GM23338 (cell line): ENCODE results near the gene SCFD2. TPM values are rescaled to one million over a fixed set of nuclear protein-coding genes. Genes with fewer than 3 reads are reported as not detected.

ENCODE experiments used
- ATAC-seq: fragments of 200-7000 bp; cut with Tn5 transposase; 3 replicates; pipeline ENCODE4 v1.9.1; 2020
- DNase-seq: peaks from one replicate; pipeline ENCODE4 v3.0.0-alpha.2; 2015; ENCODE audit warnings: low spot score
- H2AFZ ChIP-seq: fragments of 200-600 bp; sonication (generic); 2 replicates; pipeline ENCODE4 v1.8.0; 2016; ENCODE audit warnings: antibody characterized with exemption, mild to moderate bottlenecking, moderate library complexity
- H3F3A ChIP-seq: fragments of 200-600 bp; sonication (generic); replicated peaks from 2 replicates; pipeline ENCODE4 v1.8.0; 2017; ENCODE audit warnings: antibody characterized with exemption, mixed run types, low read depth
- H3K27ac ChIP-seq: fragments of 200-600 bp; sonication (generic); 2 replicates; pipeline ENCODE4 v1.6.1; 2016; ENCODE audit warnings: low read depth
- H3K27me3 ChIP-seq: fragments of 200-600 bp; sonication (generic); 2 replicates; pipeline ENCODE4 v1.8.0; 2016; ENCODE audit warnings: mild to moderate bottlenecking, mixed run types, moderate library complexity; ENCODE audit not compliant: insufficient read depth
- H3K36me3 ChIP-seq: fragments of 200-600 bp; sonication (generic); 2 replicates; pipeline ENCODE4 v1.8.0; 2016; ENCODE audit warnings: mild to moderate bottlenecking; ENCODE audit not compliant: insufficient read depth
- H3K4me1 ChIP-seq: fragments of 200-600 bp; sonication (generic); 2 replicates; pipeline ENCODE4 v1.8.0; 2016; ENCODE audit warnings: mild to moderate bottlenecking, moderate library complexity; ENCODE audit not compliant: insufficient read depth
- H3K4me2 ChIP-seq: fragments of 200-600 bp; sonication (generic); 2 replicates; pipeline ENCODE4 v1.7.1; 2017; ENCODE audit warnings: mixed run types
- H3K4me3 ChIP-seq: fragments of 200-600 bp; sonication (generic); 2 replicates; pipeline ENCODE4 v1.6.1; 2016; ENCODE audit warnings: mixed run types
- H3K79me2 ChIP-seq: fragments of 200-600 bp; sonication (generic); replicated peaks from 2 replicates; pipeline ENCODE4 v1.8.0; 2017; ENCODE audit warnings: mild to moderate bottlenecking; ENCODE audit not compliant: insufficient read depth
- H3K9me2 ChIP-seq: fragments of 200-600 bp; sonication (generic); 2 replicates; pipeline ENCODE4 v1.8.0; 2017; ENCODE audit not compliant: insufficient read depth
- H4K20me1 ChIP-seq: fragments of 200-600 bp; sonication (generic); replicated peaks from 2 replicates; pipeline ENCODE4 v1.8.0; 2017; ENCODE audit warnings: mild to moderate bottlenecking; ENCODE audit not compliant: insufficient read depth
- H3K27ac Mint-ChIP-seq: 2 replicates; pipeline ENCODE4 v1.8.0; 2020; ENCODE audit warnings: inconsistent platforms, mild to moderate bottlenecking, moderate library complexity, mixed read lengths
- H3K27me3 Mint-ChIP-seq: 3 replicates; pipeline ENCODE4 v1.8.0; 2022; ENCODE audit warnings: low read depth, mild to moderate bottlenecking, moderate library complexity, mixed read lengths, inconsistent platforms; ENCODE audit not compliant: insufficient read depth, poor library complexity
- H3K36me3 Mint-ChIP-seq: 3 replicates; pipeline ENCODE4 v1.8.0; 2021; ENCODE audit warnings: low read depth, mild to moderate bottlenecking, inconsistent platforms, moderate library complexity, mixed read lengths
- H3K4me1 Mint-ChIP-seq: 3 replicates; pipeline ENCODE4 v1.8.0; 2020; ENCODE audit warnings: mild to moderate bottlenecking, inconsistent platforms, mixed read lengths
- H3K4me3 Mint-ChIP-seq: 3 replicates; pipeline ENCODE4 v1.8.0; 2021; ENCODE audit warnings: moderate library complexity, mild to moderate bottlenecking, inconsistent platforms, mixed read lengths
- H3K9me3 Mint-ChIP-seq: 3 replicates; pipeline ENCODE4 v1.8.0; 2020; ENCODE audit warnings: moderate library complexity, mild to moderate bottlenecking, inconsistent platforms, mixed read lengths
- CTCF ChIP-seq, 2 experiments: fragments of 200-600 bp in 1 of 2; sonication (generic) in 1 of 2; conservative IDR thresholded peaks; 2 replicates each; pipeline versions ENCODE4 v1.5.1 to v1.6.1; 2016 to 2017; ENCODE audit warnings: antibody characterized with exemption in 2 of 2, low read depth in 2 of 2, mild to moderate bottlenecking in 2 of 2, moderate library complexity in 1 of 2
- ETS1 ChIP-seq: IDR thresholded peaks from 2 replicates; pipeline ENCODE4 v1.6.1; 2016; ENCODE audit warnings: antibody characterized with exemption
- EZH2 ChIP-seq: fragments of 200-600 bp; sonication (generic); IDR thresholded peaks from one replicate; pipeline ENCODE4 v1.8.0; 2017; ENCODE audit warnings: antibody characterized with exemption, mild to moderate bottlenecking, low read depth; ENCODE audit not compliant: unreplicated experiment
- EZH2phosphoT487 ChIP-seq: fragments of 200-600 bp; sonication (generic); IDR thresholded peaks from one replicate; pipeline ENCODE4 v1.8.1; 2018; ENCODE audit warnings: antibody characterized with exemption; ENCODE audit not compliant: unreplicated experiment
- JUNB ChIP-seq: IDR thresholded peaks from one replicate; pipeline ENCODE4 v1.6.1; 2016; ENCODE audit warnings: antibody characterized with exemption; ENCODE audit not compliant: unreplicated experiment
- POLR2AphosphoS5 ChIP-seq: IDR thresholded peaks from 2 replicates; pipeline ENCODE4 v1.6.1; 2016; ENCODE audit warnings: antibody characterized with exemption, low read depth
- REST ChIP-seq: IDR thresholded peaks from one replicate; pipeline ENCODE4 v1.6.1; 2018; ENCODE audit warnings: antibody characterized with exemption; ENCODE audit not compliant: unreplicated experiment
- STAT1 ChIP-seq: IDR thresholded peaks from one replicate; pipeline ENCODE4 v1.6.1; 2016; ENCODE audit warnings: antibody characterized with exemption; ENCODE audit not compliant: unreplicated experiment
- ZNF114 ChIP-seq: fragments of 250-450 bp; sonication (Bioruptor Pico); IDR thresholded peaks from 2 replicates; pipeline ENCODE4 v1.5.0; 2020; ENCODE audit warnings: mild to moderate bottlenecking, moderate library complexity
- ZNF331 ChIP-seq: fragments of 250-450 bp; sonication (Bioruptor Pico); IDR thresholded peaks from 2 replicates; pipeline ENCODE4 v1.5.0; 2020; ENCODE audit warnings: low read depth, mild to moderate bottlenecking, moderate library complexity
- ZNF462 ChIP-seq: fragments of 250-450 bp; sonication (Bioruptor Pico); IDR thresholded peaks from 2 replicates; pipeline ENCODE4 v1.5.0; 2020; ENCODE audit warnings: mild to moderate bottlenecking, moderate library complexity
- polyA plus RNA-seq: library from polyadenylated mRNA; unstranded; fragments of >200 nt; fragmentation: Nextera tagmentation; extraction: Ambion mirVana; gene quantifications from 2 replicates; pipeline ENCODE4 v1.2.1, GENCODE V29; 2016
- total RNA-seq: library from RNA; depleted of rRNA; stranded (reverse); fragments of >200 nt; shearing (Covaris generic); gene quantifications from 2 replicates; pipeline ENCODE4 v1.2.3, GENCODE V29; 2014

The SCFD2 gene
- total and polyA plus RNA-seq, 2 experiments from 2014 or later, result 5.7 to 17.5 TPM

- TF ChIP-seq CTCF (conservative IDR thresholded peaks at IDR 0.05; ENCODE audit: low read depth in 2 of 2), result no peak
- no peak for TF ChIP-seq POLR2AphosphoS5
- no peak for TF ChIP-seq ETS1
- TF ChIP-seq JUNB, result no peak
- no peak for TF ChIP-seq STAT1
Measured at GRCh38 chr4:52914051-52914605, 451.7 kb downstream of the SCFD2 start (continued).

- Histone ChIP-seq H3K4me1 (peaks cover 8% of the 10 kb centered on the region), H2AFZ (no peak overlapping the region), H4K20me1 (no peaks in the 10 kb centered on the region), H3K4me3 (no peak overlapping the region), H3K36me3 (no peaks in the 10 kb centered on the region), H3K79me2 (no peaks in the 10 kb centered on the region), H3K9me2 (peaks cover 6% of the 10 kb centered on the region; the same call in 1 of the 2 replicates), H3K4me2 (no peak overlapping the region), H3K27ac (no peak overlapping the region), H3F3A (no peaks in the 10 kb centered on the region), H3K27me3 (no peaks in the 10 kb centered on the region)
- DNase-seq (no peak), ATAC-seq (no peak)
- H3K27me3 Mint-ChIP-seq, result peaks cover 7% of the 10 kb centered on the region
- H3K36me3 Mint-ChIP-seq, result no peaks in the 10 kb centered on the region
- H3K27ac Mint-ChIP-seq, result no peak overlapping the region
- H3K4me1 Mint-ChIP-seq, result peaks cover 23% of the 10 kb centered on the region
- H3K4me3 Mint-ChIP-seq, result no peak overlapping the region
- no peaks in the 10 kb centered on the region for H3K9me3 Mint-ChIP-seq
- no peak for TF ChIP-seq EZH2phosphoT487
- no peak for TF ChIP-seq POLR2AphosphoS5
- no peak for TF ChIP-seq ZNF331
- TF ChIP-seq JUNB, result no peak
- TF ChIP-seq EZH2, result no peak
- no peak for TF ChIP-seq REST
- TF ChIP-seq STAT1, result no peak
- TF ChIP-seq ZNF462, result no peak
- no peak for TF ChIP-seq ZNF114 (CRISPR knock-in tag)
Measured at GRCh38 chr4:52912608-52913007, 453.3 kb downstream of the SCFD2 start.
